ENCODE data around the gene TBL1X. TPM values are rescaled to one million over a fixed set of nuclear protein-coding genes. Genes with fewer than 3 reads are reported as not detected.

TBL1X gene
- total and polyA plus RNA-seq, 10 of the 15 experiments (the other 5 are each of a cell fraction or from before 2014, with no cell fraction given): 4.4 to 26.3 (median 10.6) TPM

DNA sequence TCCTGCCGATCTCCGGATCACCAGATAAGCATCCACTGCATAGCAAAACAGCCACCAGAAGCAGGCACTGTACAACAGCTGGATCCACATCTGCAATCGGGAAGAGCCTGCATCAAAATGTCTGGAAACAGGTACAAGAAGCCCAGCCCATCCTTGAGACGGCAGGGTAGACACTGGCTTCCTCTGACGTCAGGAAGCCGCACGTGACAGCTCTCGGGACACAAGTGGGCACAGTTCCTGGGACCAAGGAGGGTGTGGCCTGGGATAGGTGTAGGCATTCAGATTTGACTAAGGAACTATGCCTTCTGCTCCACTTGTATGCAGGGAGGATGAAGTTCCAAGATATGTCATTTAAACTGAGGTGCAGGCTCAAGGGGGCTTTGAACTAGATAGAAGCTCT, 294.5 kb downstream of the TBL1X start:
- BruUV-seq (replicated peaks): no TSS peak
- no peak for DNase-seq (ENCODE audit: low read depth, low spot score)
- no peak overlapping the region for H3K27ac ChIP-seq (ENCODE audit: control insufficient read depth, insufficient read depth)
- H3K9ac ChIP-seq (ENCODE audit: control insufficient read depth, insufficient read depth, low read length): no peak overlapping the region
- no peak for TF ChIP-seq CBX5 (IDR thresholded peaks at IDR 0.05; ENCODE audit: low read depth)
- RAD21 ChIA-PET (ENCODE audit: unreplicated experiment): no interaction called here
- CTCF ChIA-PET: no interaction called here
- H2AFZ ChIP-seq (ENCODE audit: control insufficient read depth, low read depth, low read length): no peak overlapping the region
- H3K9me3 ChIP-seq (replicated peaks; ENCODE audit: control insufficient read depth, insufficient read depth, low read length): no peaks in the 10 kb centered on the region; the same call in 2 of the 3 replicates
- in situ Hi-C loops (cut with MboI) (no loop called here), intact Hi-C loops (cut with micrococcal nuclease; ENCODE audit: unreplicated experiment) (no loop called here)
- no peaks in the 10 kb centered on the region for H3K79me2 ChIP-seq (ENCODE audit: control insufficient read depth, insufficient read depth, low read length)
- H3K27me3 ChIP-seq (replicated peaks in 1 of 2; ENCODE audit: control insufficient read depth in 2 of 2, insufficient read depth in 2 of 2, low read length in 1 of 2): no peaks in the 10 kb centered on the region
- POLR2A ChIA-PET: no interaction called here
- no peak for ATAC-seq
- no peak overlapping the region for H3K4me2 ChIP-seq (ENCODE audit: control insufficient read depth, insufficient read depth)
- SMC1A ChIA-PET (ENCODE audit: uncharacterized antibody, unreplicated experiment): no interaction called here
- H4K20me1 ChIP-seq (ENCODE audit: control insufficient read depth, insufficient read depth): no peaks in the 10 kb centered on the region
- H3K4me1 ChIP-seq (ENCODE audit: control insufficient read depth, insufficient read depth, low read length): no peaks in the 10 kb centered on the region
- FAIRE-seq: no peak
- no peaks in the 10 kb centered on the region for H3K36me3 ChIP-seq (ENCODE audit: control insufficient read depth in 2 of 2, insufficient read depth in 2 of 2, low read length in 1 of 2)
- WGBS (ENCODE audit: insufficient coverage, insufficient replicate concordance, low lambda C conversion rate, missing lambda C conversion rate): 48% methylated on average over 8 of the region's 8 CpGs
- H3K4me3 ChIP-seq: no peak overlapping the region

DNA sequence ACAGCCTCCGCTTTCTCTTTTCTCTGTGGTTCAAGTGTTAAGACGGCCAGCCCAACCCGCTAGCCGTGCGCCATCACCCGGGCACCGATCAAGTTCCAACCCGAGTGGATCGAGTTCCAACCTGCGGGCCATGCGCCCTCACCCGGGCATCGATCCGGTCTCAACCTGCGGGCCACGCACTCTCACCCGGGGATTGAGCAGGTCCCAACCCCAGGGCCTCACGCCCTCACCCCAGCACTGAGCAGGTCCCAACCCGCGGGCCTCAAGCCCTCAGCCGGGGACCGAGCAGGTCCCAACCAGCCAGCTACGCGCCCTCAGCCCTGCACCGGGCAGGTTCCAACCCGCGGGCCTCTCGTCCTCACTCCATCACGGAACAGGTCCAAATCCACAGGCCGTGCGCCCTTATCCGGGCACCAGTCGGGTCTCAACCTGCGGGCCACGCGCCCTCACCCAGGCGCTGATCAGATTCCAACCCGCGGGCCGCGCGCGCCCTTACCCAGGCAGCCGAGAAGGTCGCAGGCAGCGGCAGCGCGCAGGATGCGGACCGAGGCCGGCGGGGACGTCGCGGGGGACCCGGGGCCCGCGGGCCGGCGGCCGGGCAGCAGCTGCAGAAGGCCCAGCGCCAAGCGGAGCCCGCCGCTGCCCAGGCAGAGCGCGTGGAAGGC, 300.3 kb downstream of the TBL1X start:
- no peak overlapping the region for H3K9ac ChIP-seq (ENCODE audit: control insufficient read depth, insufficient read depth, low read length)
- SMC1A ChIA-PET (ENCODE audit: uncharacterized antibody, unreplicated experiment): no interaction called here
- no peak for TF ChIP-seq USF1 (IDR thresholded peaks at IDR 0.05; ENCODE audit: borderline replicate concordance, extremely low read length, insufficient read depth, low read depth, low read length)
- TF ChIP-seq ZSCAN29 (IDR thresholded peaks at IDR 0.05): no peak
- TF ChIP-seq JUNB (IDR thresholded peaks at IDR 0.05): no peak
- no peak for TF ChIP-seq HDAC2 (IDR thresholded peaks at IDR 0.05)
- no peak for TF ChIP-seq RELB (IDR thresholded peaks at IDR 0.05; ENCODE audit: low read depth)
- no peak for TF ChIP-seq MYB (IDR thresholded peaks at IDR 0.05; ENCODE audit: borderline replicate concordance, low read depth, low read length)
- TF ChIP-seq, protein P1, sequence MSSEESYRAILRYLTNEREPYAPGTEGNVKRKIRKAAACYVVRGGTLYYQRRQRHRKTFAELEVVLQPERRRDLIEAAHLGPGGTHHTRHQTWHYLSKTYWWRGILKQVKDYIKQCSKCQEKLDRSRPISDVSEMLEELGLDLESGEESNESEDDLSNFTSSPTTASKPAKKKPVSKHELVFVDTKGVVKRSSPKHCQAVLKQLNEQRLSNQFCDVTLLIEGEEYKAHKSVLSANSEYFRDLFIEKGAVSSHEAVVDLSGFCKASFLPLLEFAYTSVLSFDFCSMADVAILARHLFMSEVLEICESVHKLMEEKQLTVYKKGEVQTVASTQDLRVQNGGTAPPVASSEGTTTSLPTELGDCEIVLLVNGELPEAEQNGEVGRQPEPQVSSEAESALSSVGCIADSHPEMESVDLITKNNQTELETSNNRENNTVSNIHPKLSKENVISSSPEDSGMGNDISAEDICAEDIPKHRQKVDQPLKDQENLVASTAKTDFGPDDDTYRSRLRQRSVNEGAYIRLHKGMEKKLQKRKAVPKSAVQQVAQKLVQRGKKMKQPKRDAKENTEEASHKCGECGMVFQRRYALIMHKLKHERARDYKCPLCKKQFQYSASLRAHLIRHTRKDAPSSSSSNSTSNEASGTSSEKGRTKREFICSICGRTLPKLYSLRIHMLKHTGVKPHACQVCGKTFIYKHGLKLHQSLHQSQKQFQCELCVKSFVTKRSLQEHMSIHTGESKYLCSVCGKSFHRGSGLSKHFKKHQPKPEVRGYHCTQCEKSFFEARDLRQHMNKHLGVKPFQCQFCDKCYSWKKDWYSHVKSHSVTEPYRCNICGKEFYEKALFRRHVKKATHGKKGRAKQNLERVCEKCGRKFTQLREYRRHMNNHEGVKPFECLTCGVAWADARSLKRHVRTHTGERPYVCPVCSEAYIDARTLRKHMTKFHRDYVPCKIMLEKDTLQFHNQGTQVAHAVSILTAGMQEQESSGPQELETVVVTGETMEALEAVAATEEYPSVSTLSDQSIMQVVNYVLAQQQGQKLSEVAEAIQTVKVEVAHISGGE (CRISPR knock-in tag; IDR thresholded peaks at IDR 0.05): no peak
- no peak for TF ChIP-seq RAD21 (IDR thresholded peaks at IDR 0.05; ENCODE audit: insufficient read depth, low read depth, low read length)
- no peak for TF ChIP-seq TCF7 (IDR thresholded peaks at IDR 0.05; ENCODE audit: borderline replicate concordance)

More for the DNA sequence above, 300.3 kb downstream of the TBL1X start:
- no peaks in the 10 kb centered on the region; a peak in 1 of 4 replicates for H3K27me3 ChIP-seq (replicated peaks in 1 of 2; ENCODE audit: control insufficient read depth in 2 of 2, insufficient read depth in 2 of 2, low read length in 1 of 2)
- H4K20me1 ChIP-seq (ENCODE audit: control insufficient read depth, insufficient read depth): no peaks in the 10 kb centered on the region
- ChIA-PET POLR2A (no interaction called here), RAD21 (ENCODE audit: unreplicated experiment) (no interaction called here), CTCF (no interaction called here)
- H2AFZ ChIP-seq (ENCODE audit: control insufficient read depth, low read depth, low read length): no peak overlapping the region
- H3K27ac ChIP-seq (ENCODE audit: control insufficient read depth, insufficient read depth): no peak overlapping the region
- intact Hi-C loops (cut with micrococcal nuclease; ENCODE audit: unreplicated experiment) (no loop called here), in situ Hi-C loops (cut with MboI) (no loop called here)
- WGBS (ENCODE audit: insufficient coverage, insufficient replicate concordance, low lambda C conversion rate, missing lambda C conversion rate): 43% methylated on average over 64 of the region's 67 CpGs
- H3K9me3 ChIP-seq (replicated peaks; ENCODE audit: control insufficient read depth, insufficient read depth, low read length): no peaks in the 10 kb centered on the region; the same call in 2 of the 3 replicates
- ATAC-seq (peak; percentile 27; the same call in 1 of the 3 replicates), DNase-seq (ENCODE audit: low read depth, low spot score) (no peak), FAIRE-seq (no peak)
- no peaks in the 10 kb centered on the region for H3K36me3 ChIP-seq (ENCODE audit: control insufficient read depth in 2 of 2, insufficient read depth in 2 of 2, low read length in 1 of 2)
- H3K4me3 ChIP-seq: no peak overlapping the region
- no TSS peak for BruUV-seq (replicated peaks)
- H3K79me2 ChIP-seq (ENCODE audit: control insufficient read depth, insufficient read depth, low read length): no peaks in the 10 kb centered on the region
- no peaks in the 10 kb centered on the region for H3K4me1 ChIP-seq (ENCODE audit: control insufficient read depth, insufficient read depth, low read length)
- no peak overlapping the region for H3K4me2 ChIP-seq (ENCODE audit: control insufficient read depth, insufficient read depth)

Measured in GM12878 (cell line).